GM21447 (cell line): Measurements from ENCODE around the gene INPP5D.

ENCODE experiments used
- ATAC-seq: cut with Tn5 transposase; IDR thresholded peaks from one replicate; pipeline ENCODE4 v1.9.1; 2021; ENCODE audit not compliant: unreplicated experiment

The INPP5D gene

DNA sequence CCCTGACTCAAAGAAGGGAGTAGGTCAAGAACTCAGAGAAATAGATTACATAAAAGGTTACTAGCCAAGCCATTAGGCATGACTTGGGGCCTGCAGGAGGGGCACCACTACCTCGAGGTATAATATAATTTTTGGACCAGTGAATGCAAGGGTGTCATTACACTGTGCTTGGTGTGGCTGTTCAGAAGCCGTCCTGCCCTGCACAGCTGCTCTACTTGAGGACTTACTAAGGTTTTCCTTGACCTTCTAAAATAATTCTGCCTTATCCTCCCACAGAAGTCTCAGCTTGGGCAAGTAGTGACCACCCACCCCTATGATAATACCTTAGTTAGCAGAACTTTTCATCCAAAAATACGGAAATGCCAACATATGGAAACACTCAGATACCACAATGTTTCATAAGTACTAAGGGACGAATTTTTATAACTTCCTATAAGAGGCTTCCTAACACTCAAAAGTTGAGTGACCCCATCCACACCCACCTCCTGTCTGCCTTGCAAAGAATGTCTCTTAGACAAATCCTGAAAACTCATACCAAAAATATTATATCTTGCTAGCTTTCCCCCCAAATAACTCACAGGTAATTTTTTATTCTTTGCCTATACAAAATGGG is 173.6 kb downstream of the INPP5D start:
- no peak for ATAC-seq

DNA sequence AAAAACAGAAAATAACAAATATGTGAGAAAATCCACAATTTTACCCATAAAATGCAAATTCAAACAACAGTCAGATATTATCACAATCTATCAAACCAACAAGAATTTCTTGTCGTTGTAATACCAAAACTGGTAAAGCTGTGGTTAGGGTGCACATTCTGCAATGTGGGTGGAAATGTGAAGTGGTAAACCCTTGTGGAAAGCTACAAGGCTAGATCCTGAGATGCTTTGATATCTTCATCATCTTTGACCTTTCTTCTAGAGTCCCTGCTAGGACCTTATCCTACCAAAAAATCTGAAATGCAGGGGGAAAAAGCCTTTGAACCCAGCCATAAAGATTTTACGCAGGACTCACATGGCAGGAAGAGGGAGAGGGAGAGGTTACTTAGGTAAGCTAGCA is 174.1 kb downstream of the INPP5D start:
- no peak for ATAC-seq

- no peak for ATAC-seq
These were observed 174.9 kb downstream of the INPP5D start for GRCh38 chr2:233234996-233235395.

- no peak for ATAC-seq
These were observed 175.8 kb downstream of the INPP5D start for GRCh38 chr2:233235977-233236376.

DNA sequence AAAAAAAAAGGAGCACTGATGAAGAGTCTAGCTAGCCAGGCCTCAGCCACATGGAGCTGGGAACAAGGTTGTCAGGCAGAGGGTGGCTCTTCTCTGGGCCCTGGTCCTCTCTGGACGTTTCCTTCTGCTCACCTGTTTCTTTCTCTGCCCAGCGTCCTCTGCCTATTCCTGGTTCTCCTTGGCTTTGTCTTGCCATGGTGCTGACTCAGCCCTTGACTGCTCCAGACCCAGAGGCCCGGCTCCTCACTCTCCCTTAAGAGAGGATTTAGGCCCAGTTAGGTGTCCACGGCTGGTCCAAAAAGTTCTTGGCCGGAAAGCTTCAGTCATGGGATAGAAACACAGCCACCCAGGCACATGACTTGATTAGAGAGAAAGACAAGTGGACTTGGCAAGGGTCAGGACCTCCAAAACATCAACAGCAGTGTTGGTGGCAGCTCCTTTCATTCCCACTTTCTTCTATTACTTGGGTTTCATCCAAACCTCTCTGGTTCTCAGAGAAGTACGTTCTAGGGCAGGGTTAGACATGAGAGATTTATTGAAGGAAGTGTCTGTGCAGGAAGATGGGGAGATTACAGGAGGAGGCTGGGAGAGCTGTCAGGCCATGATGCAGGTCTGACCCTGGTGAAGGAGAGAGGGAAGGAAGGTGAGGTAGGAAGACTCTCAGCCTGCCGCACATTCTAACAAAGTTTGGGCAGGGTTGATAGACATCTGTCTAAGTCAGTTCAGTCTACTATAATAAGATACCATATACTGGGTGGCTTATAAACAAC is 176.9 kb downstream of the INPP5D start:
- ATAC-seq, result no peak

DNA sequence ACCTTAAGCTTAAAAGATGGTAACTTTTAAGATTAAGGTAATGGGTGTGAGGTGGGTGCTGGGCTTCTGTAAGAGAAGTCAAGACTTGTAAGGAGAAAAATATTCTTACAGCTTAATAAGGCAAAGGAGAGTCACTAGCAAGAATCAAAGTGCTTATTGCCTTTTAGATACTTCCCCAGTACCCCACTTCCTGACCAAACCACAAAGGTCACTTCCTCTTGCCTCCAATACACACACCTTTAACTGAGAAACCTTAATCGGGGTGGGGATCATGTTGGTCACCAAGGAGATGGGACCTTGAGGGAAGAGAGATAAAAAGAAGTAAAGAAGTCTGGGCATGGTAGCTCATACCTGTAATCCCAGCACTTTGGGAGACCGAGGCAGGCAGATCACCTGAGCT is 180.8 kb downstream of the INPP5D start:
- ATAC-seq, result no peak

DNA sequence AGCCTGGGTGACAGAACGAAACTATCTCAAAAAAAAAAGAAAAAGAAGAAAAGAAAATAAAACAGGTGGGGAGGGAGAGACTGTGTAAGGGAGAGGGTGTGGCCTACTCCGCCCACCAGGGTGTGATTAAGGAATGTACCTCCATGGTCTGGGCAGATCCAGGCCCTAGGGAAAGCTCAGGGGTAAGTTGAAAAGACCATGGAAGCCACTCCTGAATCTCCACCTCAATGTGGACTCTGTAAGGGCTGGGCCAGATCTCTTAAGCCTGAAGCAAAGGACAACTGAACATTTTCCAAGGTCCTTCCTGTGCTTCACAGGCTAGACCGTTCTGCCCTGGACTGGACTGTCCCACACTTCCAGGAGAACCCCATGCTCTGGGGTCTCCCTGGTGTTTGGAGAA is 181.7 kb downstream of the INPP5D start:
- ATAC-seq, result no peak

- ATAC-seq, result no peak
These were observed 182.2 kb downstream of the INPP5D start for GRCh38 chr2:233242231-233242927.

- ATAC-seq, result no peak
These were observed 183.2 kb downstream of the INPP5D start for GRCh38 chr2:233243348-233243747.

GRCh38 chr2:233244818-233245217 is 184.7 kb downstream of the INPP5D start:
- ATAC-seq, result no peak

DNA sequence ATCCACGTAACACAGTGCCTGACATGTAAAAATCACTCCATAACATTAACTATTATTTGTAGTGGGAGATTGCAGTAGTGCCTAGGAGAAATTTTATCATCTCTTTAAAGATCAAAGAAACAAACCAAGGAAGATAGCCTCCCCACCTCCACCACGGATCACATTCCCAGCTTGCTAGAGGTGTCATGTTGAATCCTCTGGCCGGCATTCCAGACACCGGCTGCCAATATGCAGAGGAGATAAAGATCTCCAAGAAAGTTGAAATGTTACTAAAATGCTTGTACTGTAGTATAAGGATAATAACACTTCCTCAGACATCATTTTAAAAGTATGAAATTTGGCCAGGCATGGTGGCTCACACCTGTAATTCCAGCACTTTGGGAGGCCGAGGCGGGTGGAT is 185.3 kb downstream of the INPP5D start:
- ATAC-seq, result no peak

DNA sequence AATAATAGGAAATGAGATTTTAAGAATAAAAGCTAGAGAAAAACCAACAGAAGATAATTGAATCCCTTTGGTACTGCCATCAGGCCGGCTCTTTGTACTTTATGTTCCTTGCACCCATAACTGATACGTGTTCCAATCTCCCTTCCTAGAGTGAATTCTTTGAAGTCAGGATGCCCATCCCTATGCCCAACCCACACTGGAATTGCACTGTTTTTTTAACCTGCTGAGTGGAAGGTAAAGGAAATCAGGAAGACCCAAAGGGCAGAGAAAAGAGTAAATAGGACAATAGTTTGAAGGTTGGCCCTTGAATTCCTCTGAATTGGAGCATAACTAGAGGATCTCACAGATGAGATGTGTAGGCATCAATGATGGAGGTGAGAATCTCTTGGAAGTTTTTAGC is 187.0 kb downstream of the INPP5D start:
- no peak for ATAC-seq

GRCh38 chr2:233247744-233248143 is 187.6 kb downstream of the INPP5D start:
- no peak for ATAC-seq

DNA sequence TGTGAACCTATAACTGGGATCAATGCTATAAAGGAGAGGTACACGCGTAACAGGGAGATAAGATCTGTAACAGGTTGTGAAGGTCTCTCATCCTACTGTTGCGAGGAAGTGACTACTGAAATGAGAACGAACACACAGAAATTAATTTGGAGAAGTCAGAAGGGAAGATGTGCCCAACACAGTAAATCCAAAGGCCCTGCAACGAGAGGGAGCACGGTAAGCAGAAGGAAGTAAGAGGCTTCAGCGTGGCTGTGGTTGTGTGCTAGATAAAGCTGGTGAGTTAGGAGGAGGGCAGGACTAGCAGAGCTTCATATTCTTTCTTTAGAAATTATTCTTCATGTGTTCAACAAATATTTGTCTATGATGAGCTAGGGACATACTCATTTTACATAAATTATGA is 188.9 kb downstream of the INPP5D start:
- ATAC-seq, result no peak

DNA sequence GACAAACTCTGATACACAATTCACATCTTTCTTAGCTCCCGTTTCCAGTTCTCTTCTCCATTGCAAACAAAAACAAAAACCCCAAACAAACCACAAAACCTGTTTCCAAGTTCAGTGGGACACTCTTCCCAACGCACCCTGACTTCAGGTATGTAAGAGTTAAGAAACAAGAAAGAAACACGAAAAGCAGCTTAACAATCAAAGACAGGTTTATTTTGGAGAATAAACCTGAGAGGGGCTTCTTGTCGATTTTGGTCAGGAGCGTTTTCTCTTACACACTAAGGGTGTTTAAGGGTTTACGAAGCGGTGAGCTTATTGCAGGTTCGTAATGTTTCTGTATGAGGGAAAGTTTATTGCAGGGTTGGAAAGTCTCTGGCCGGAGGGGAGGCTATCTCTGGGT is 190.4 kb downstream of the INPP5D start:
- no peak for ATAC-seq

- peak; percentile 17 for ATAC-seq
These were observed 190.8 kb downstream of the INPP5D start for GRCh38 chr2:233250985-233251305.

DNA sequence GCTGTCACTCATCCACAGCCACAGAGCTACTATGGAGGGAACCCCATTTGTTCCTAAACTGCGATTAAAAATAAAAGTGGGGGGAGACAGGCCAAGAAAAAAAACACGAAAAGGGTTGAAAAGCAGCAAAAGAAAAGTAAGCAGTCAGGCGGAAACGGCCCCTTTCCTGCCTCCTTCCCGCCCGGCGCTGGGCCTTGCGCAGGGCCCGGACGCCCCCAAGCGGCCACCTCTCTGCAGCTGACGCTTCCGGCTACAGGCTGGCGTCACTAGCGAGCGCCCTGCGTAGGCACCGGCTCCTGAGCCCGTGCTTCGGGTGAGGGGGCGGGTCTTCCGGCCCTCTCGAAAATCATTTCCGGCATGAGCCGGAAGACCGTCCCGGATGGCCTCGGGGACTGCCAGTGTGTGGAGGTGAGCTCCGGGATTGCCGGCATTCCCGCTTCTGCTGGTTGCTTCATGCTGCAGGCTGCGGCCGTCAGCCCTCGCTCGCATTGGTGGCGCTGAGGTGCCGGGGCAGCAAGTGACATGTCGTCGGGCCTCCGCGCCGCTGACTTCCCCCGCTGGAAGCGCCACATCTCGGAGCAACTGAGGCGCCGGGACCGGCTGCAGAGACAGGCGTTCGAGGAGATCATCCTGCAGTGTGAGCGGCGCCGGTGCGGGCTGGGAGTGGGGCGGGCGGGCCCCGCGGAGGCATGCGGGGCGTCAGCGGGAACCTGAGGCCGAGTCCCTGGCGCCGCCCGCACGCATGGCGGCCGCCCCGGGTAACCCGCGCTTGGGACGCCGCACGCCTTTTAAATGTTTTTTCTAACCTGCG is 191.4 kb downstream of the INPP5D start, which contains the start of gene ATG16L1:
Gene ATG16L1, plus strand, starts transcription at position 368 of the 811 bp plus-strand sequence. Its CDS starts 155 bp downstream, at position 523.
- peak; percentile 91 for ATAC-seq

DNA sequence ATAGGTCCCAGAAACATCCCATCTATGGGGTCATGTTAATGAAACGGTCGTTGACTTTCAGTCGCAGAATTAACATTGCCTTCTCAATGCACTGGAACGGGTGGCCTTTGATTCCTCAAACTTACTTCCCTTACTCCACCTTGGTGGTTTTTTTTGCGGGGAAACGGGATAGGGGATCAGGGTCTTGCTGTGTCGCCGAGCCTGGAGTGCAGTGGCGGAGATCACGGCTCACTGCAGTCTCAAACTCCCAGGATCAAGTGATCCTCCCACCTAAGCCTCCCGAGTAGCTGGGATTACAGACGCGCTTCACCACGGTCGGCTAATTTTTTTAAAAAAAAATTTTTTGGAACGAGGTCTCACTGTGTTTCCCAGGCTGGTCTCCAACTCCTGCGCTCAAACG is 192.1 kb downstream of the INPP5D start:
- no peak for ATAC-seq

GRCh38 chr2:233255151-233255550 is 195.0 kb downstream of the INPP5D start:
- no peak for ATAC-seq

- ATAC-seq, result no peak
These were observed 195.9 kb downstream of the INPP5D start for GRCh38 chr2:233256048-233256447.
